Smooth muscle cell (in vitro differentiated cells): ENCODE measurements around the gene SNRNP40. TPM values are rescaled to one million over a fixed set of nuclear protein-coding genes. Genes with fewer than 3 reads are reported as not detected.

Experiments
- DNase-seq: peaks from one replicate; lab custom pipeline; 2025; ENCODE audit not compliant: unreplicated experiment; lab: John Stamatoyannopoulos, UW
- H2AFZ ChIP-seq: fragments of 200-600 bp; sonication (generic); 2 replicates; pipeline ENCODE4 v1.6.0; 2016; ENCODE audit warnings: antibody characterized with exemption, low read depth, mild to moderate bottlenecking
- H3F3A ChIP-seq: fragments of 200-600 bp; sonication (generic); 2 replicates; pipeline ENCODE4 v1.6.0; 2017; ENCODE audit warnings: antibody characterized with exemption, low read depth
- H3K27ac ChIP-seq: fragments of 200-600 bp; sonication (generic); 2 replicates; pipeline ENCODE4 v1.5.1; 2016; ENCODE audit warnings: low read depth, mild to moderate bottlenecking
- H3K27me3 ChIP-seq: fragments of 200-600 bp; sonication (generic); 2 replicates; pipeline ENCODE4 v1.6.1; 2016; ENCODE audit warnings: low read depth, mild to moderate bottlenecking
- H3K36me3 ChIP-seq: fragments of 200-600 bp; sonication (generic); 2 replicates; pipeline ENCODE4 v1.5.1; 2016; ENCODE audit warnings: low read depth
- H3K4me1 ChIP-seq: fragments of 200-600 bp; sonication (generic); 2 replicates; pipeline ENCODE4 v1.5.1; 2016; ENCODE audit warnings: low read depth
- H3K4me2 ChIP-seq: fragments of 200-600 bp; sonication (generic); 2 replicates; pipeline ENCODE4 v1.6.0; 2016; ENCODE audit warnings: mild to moderate bottlenecking
- H3K4me3 ChIP-seq: fragments of 200-600 bp; sonication (generic); 2 replicates; pipeline ENCODE4 v1.5.1; 2016; ENCODE audit warnings: mild to moderate bottlenecking
- H3K79me2 ChIP-seq: fragments of 200-600 bp; sonication (generic); 2 replicates; pipeline ENCODE4 v1.6.0; 2016; ENCODE audit warnings: low read depth, mild to moderate bottlenecking
- H3K9ac ChIP-seq: fragments of 200-600 bp; sonication (generic); 2 replicates; pipeline ENCODE4 v1.6.0; 2016; ENCODE audit warnings: low read depth
- H3K9me3 ChIP-seq: fragments of 200-600 bp; sonication (generic); replicated peaks from 2 replicates; pipeline ENCODE4 v1.5.1; 2016; ENCODE audit warnings: low read depth
- H4K20me1 ChIP-seq: fragments of 200-600 bp; sonication (generic); 2 replicates; pipeline ENCODE4 v1.6.0; 2016; ENCODE audit warnings: low read depth
- CTCF ChIP-seq: fragments of 200-600 bp; sonication (generic); IDR thresholded peaks from 2 replicates; pipeline ENCODE4 v1.5.1; 2017; ENCODE audit warnings: borderline replicate concordance, mild to moderate bottlenecking, antibody characterized with exemption; ENCODE audit not compliant: insufficient read depth, poor library complexity, severe bottlenecking
- WGBS: methylation state at CpG from one replicate; pipeline ENCODE4 v1.1.7; 2016; ENCODE audit warnings: low lambda C conversion rate; 5-methylcytosine and 5-hydroxymethylcytosine counted together
- polyA plus RNA-seq: library from polyadenylated mRNA; unstranded; fragments of >200 nt; fragmentation: Nextera tagmentation; extraction: Ambion mirVana; gene quantifications from 2 replicates; pipeline ENCODE4 v1.2.1, GENCODE V29; 2016
- total RNA-seq: library from RNA; depleted of rRNA; stranded (reverse); fragments of >200 nt; gene quantifications from 2 replicates; pipeline ENCODE4 v1.2.3, GENCODE V29; 2014

Gene SNRNP40
- total and polyA plus RNA-seq, 2 experiments from 2014 or later, result 67.6 to 97.2 TPM

GRCh38 chr1:31244326-31244725 lies 52.3 kb downstream of the SNRNP40 start:
- no peaks in the 10 kb centered on the region for H3K79me2 ChIP-seq
- H3K27me3 ChIP-seq, result peaks cover 20% of the 10 kb centered on the region
- H3K36me3 ChIP-seq, result no peaks in the 10 kb centered on the region
- TF ChIP-seq CTCF, result no peak
- no peaks in the 10 kb centered on the region for H3K9me3 ChIP-seq
- H3K4me2 ChIP-seq, result no peak overlapping the region
- H3K4me1 ChIP-seq, result no peaks in the 10 kb centered on the region
- DNase-seq, result no peak
- no peaks in the 10 kb centered on the region for H3F3A ChIP-seq
- H3K27ac ChIP-seq, result no peak overlapping the region
- 59% methylated on average over 4 of the region's 4 CpGs for WGBS
- no peak overlapping the region for H2AFZ ChIP-seq
- no peak overlapping the region for H3K9ac ChIP-seq
- H3K4me3 ChIP-seq, result no peak overlapping the region
- no peaks in the 10 kb centered on the region for H4K20me1 ChIP-seq

- H3K4me3 ChIP-seq, result no peak overlapping the region
These were observed 52.9 kb downstream of the SNRNP40 start for GRCh38 chr1:31243501-31244286.

GRCh38 chr1:31241321-31241720 lies 55.3 kb downstream of the SNRNP40 start:
- no peak overlapping the region for H3K27ac ChIP-seq
- no peaks in the 10 kb centered on the region for H3K79me2 ChIP-seq
- H3K9me3 ChIP-seq, result no peaks in the 10 kb centered on the region
- H3K27me3 ChIP-seq, result peaks cover 50% of the 10 kb centered on the region
- H3K4me1 ChIP-seq, result no peaks in the 10 kb centered on the region
- no peaks in the 10 kb centered on the region for H3F3A ChIP-seq
- no peak for DNase-seq
- 89% methylated on average over 8 of the region's 8 CpGs for WGBS
- H3K9ac ChIP-seq, result no peak overlapping the region
- no peak overlapping the region for H3K4me3 ChIP-seq
- H3K36me3 ChIP-seq, result no peaks in the 10 kb centered on the region
- TF ChIP-seq CTCF, result no peak
- no peaks in the 10 kb centered on the region for H4K20me1 ChIP-seq
- H2AFZ ChIP-seq, result no peak overlapping the region
- no peak overlapping the region for H3K4me2 ChIP-seq

More at GRCh38 chr1:31243501-31244286, 52.9 kb downstream of the SNRNP40 start:
- 66% methylated on average over 10 of the region's 10 CpGs for WGBS
- Histone ChIP-seq H3K9ac (no peak overlapping the region), H3K9me3 (no peaks in the 10 kb centered on the region), H3F3A (no peaks in the 10 kb centered on the region), H3K4me2 (no peak overlapping the region), H3K79me2 (no peaks in the 10 kb centered on the region), H2AFZ (no peak overlapping the region), H3K27ac (no peak overlapping the region), H3K36me3 (no peaks in the 10 kb centered on the region), H3K4me1 (no peaks in the 10 kb centered on the region), H3K27me3 (peaks cover 26% of the 10 kb centered on the region), H4K20me1 (no peaks in the 10 kb centered on the region)
- TF ChIP-seq CTCF, result no peak
- DNase-seq, result no peak
